Upper lobe of right lung (tissue), 1 donor: ENCODE results near the gene TOP1. TPM values are rescaled to one million over a fixed set of nuclear protein-coding genes. Genes with fewer than 3 reads are reported as not detected.
"Not testable (repeated sequence)": the region's sequence is repeated elsewhere in the genome, so short reads cannot be mapped to it uniquely, and the experiment has no call there.

Source experiments
- ATAC-seq: fragments of 200-7000 bp; cut with Tn5 transposase; one replicate; pipeline ENCODE4 v1.9.1; 2020; ENCODE audit warnings: mild to moderate bottlenecking, moderate library complexity
- DNase-seq: peaks from one replicate; pipeline ENCODE4 v3.0.0-alpha.2; 2020
- H3K27ac ChIP-seq: fragments of 200-600 bp; one replicate; pipeline ENCODE4 v1.8.0; 2022
- H3K27me3 ChIP-seq: fragments of 200-600 bp; one replicate; pipeline ENCODE4 v1.8.0; 2022; ENCODE audit warnings: mild to moderate bottlenecking
- H3K36me3 ChIP-seq: fragments of 200-600 bp; one replicate; pipeline ENCODE4 v1.8.0; 2022
- H3K4me1 ChIP-seq: fragments of 200-600 bp; one replicate; pipeline ENCODE4 v1.8.0; 2022
- H3K4me3 ChIP-seq: fragments of 200-600 bp; one replicate; pipeline ENCODE4 v1.8.0; 2022; ENCODE audit warnings: mild to moderate bottlenecking
- H3K9me3 ChIP-seq: fragments of 200-600 bp; one replicate; pipeline ENCODE4 v1.8.0; 2022
- CTCF ChIP-seq: fragments of 200-600 bp; IDR thresholded peaks from one replicate; pipeline ENCODE4 v1.8.0; 2022; ENCODE audit warnings: antibody characterized with exemption
- intact Hi-C: fragments of 100-400 bp; cut with DNase I; formaldehyde crosslinking; loops from one replicate; pipeline ENCODE4 v1.11.0; 2022
- total RNA-seq: library from RNA; stranded (reverse); fragmentation: NEBNext Ultra II Directional; extraction: Animal tissue kit (Norgen Biotek cat#: 25700); gene quantifications from one replicate; pipeline ENCODE4 v1.2.1, GENCODE V29; 2021
- donor health status: DM: no; HTN: yes; CAD: no; lungs with severe emphysema.

Gene TOP1
- total RNA-seq, 1 donor from 2014 or later: 67.6 TPM

DNA sequence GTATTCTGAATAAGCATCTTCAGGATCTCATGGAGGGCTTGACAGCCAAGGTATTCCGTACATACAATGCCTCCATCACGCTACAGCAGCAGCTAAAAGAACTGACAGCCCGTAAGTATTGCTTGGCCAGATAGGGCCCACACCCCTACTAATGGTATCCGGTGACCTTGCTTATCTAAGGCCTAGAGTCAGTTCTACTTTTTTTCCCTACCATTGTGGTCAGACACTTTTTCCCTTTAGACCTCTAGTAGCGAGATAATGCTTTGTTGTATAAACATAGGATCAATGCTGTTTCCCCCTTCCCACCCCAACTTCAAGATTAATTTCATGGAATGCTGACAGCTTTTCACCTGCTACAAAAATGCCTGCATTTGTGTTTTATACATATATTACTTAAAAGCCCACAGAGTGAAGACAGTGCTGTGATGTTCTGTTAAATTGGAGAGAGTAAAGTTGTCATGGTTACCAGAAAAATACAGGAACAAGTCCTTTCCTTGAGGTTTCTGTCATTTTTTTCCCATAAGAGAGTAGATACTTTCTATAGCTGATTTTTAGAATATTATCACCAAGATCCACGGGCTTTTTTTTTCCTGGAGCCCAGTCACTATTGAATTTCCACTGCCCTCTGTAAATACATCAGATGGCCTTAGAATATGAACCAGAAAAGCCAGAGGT lies 87.8 kb downstream of the TOP1 start:
- intact Hi-C loops: no loop called here
- ATAC-seq (no peak), DNase-seq (no peak)
- H3K27ac ChIP-seq: no peak overlapping the region
- H3K4me1 ChIP-seq: no peaks in the 10 kb centered on the region
- H3K36me3 ChIP-seq: peaks cover 94% of the 10 kb centered on the region
- H3K9me3 ChIP-seq: no peaks in the 10 kb centered on the region
- TF ChIP-seq CTCF: no peak
- H3K27me3 ChIP-seq: no peaks in the 10 kb centered on the region
- no peak overlapping the region for H3K4me3 ChIP-seq

GRCh38 chr20:41118159-41118558 lies 89.5 kb downstream of the TOP1 start:
- DNase-seq, H3K4me3 ChIP-seq, H3K27me3 ChIP-seq, H3K9me3 ChIP-seq, intact Hi-C loops, H3K4me1 ChIP-seq, ATAC-seq, H3K27ac ChIP-seq: not testable (repeated sequence)
- peaks cover 100% of the 10 kb centered on the region for H3K36me3 ChIP-seq

DNA sequence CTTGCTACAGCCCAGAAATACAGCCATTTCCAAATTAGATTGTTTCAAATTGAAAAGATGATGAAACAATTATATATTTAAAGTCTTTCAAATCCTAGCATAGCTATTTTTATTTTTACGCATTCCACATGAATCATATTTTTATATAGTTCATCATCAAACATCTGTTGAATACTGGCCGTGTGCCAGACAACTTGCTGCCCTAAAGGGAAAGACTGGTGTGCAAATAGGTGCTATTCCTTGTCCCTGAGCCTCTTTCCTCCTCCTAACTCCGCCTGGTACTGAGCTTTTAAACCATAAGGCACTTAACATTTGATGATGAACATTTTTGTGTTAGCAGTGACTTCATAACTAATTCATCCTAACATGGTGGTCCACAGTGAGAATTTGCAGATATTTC lies 90.0 kb downstream of the TOP1 start:
- peaks cover 100% of the 10 kb centered on the region for H3K36me3 ChIP-seq

DNA sequence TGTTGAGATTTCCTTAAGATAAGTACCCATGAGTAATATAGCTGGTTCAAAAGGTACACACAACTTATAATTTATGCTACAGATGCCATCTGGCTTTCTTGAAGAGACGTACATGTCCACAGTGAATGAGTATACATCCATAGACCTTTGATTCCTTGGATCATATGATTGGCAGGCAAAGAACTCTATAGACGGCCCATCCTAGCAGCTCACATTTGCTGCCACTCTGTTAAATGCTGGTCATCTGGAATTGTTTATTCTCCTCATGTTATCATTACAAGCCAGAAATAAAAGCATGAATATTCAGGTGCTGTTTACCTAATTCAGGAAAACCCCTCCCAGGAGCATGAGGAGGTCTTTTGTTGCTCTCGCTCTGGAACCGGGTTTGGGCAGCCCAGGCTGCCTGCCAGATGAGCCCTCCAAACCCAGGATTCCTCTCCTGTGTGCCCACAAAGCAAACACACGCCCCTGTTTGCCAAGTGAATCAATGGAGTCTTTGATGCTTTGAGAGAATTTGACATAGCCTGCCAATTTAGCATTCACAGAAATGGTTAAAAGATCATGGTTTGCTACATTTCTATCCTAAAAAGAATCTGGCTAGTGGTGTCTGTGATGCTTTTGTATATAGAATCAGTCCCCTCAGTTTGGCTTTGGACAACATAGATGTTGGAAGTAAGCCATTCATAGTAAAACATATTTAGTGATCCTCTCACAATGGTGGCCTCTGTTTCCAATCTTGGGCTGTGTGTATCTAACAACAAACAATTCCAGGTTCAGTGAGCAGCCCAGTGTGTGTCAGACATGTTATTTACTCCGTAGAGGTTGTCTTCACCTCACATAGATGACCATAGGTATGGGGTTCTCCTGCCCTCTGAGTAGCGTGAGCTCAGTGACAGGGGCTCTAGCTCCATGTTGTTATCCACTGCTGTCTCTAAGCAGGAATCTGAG lies 91.3 kb downstream of the TOP1 start:
- intact Hi-C loops: no loop called here
- ATAC-seq (no peak), DNase-seq (no peak)
- TF ChIP-seq CTCF: no peak
- Histone ChIP-seq H3K36me3 (peaks cover 100% of the 10 kb centered on the region), H3K4me3 (no peak overlapping the region), H3K27me3 (no peaks in the 10 kb centered on the region), H3K27ac (no peak overlapping the region), H3K4me1 (no peaks in the 10 kb centered on the region), H3K9me3 (no peaks in the 10 kb centered on the region)

More for the DNA sequence above, 90.0 kb downstream of the TOP1 start:
- H3K27ac ChIP-seq: no peak overlapping the region
- intact Hi-C loops: no loop called here
- H3K4me1 ChIP-seq: no peaks in the 10 kb centered on the region
- ATAC-seq (no peak), DNase-seq (no peak)
- H3K9me3 ChIP-seq: no peaks in the 10 kb centered on the region
- no peak for TF ChIP-seq CTCF
- H3K4me3 ChIP-seq: no peak overlapping the region
- H3K27me3 ChIP-seq: no peaks in the 10 kb centered on the region

DNA sequence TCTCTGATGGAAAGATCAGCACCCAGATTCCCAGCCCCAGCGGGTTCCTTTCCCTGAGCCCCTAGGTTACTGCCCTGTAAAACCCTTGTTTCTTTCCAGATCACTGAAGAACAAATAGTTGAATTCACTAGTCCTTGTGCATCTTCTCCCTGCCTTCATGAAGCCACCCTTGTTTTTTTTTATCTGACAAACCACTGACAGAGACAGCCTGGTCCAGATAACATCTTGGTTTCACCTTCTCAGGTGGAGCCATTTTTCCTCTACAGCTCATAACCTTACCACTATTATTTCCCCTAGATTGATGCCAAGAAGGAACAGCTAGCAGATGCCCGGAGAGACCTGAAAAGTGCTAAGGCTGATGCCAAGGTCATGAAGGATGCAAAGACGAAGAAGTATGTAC lies 92.8 kb downstream of the TOP1 start:
- Histone ChIP-seq H3K9me3 (no peaks in the 10 kb centered on the region), H3K4me1 (no peaks in the 10 kb centered on the region), H3K4me3 (no peak overlapping the region), H3K27me3 (no peaks in the 10 kb centered on the region), H3K36me3 (peaks cover 100% of the 10 kb centered on the region), H3K27ac (no peak overlapping the region)
- intact Hi-C loops: no loop called here
- no peak for TF ChIP-seq CTCF
- DNase-seq (no peak), ATAC-seq (no peak)

- intact Hi-C loops: no loop called here
- no peak overlapping the region for H3K4me3 ChIP-seq
- peaks cover 83% of the 10 kb centered on the region for H3K36me3 ChIP-seq
- no peaks in the 10 kb centered on the region for H3K9me3 ChIP-seq
- no peak for DNase-seq
- TF ChIP-seq CTCF: no peak
- no peak for ATAC-seq
- no peaks in the 10 kb centered on the region for H3K4me1 ChIP-seq
- H3K27ac ChIP-seq: no peak overlapping the region
- no peaks in the 10 kb centered on the region for H3K27me3 ChIP-seq
Measured at GRCh38 chr20:41123631-41124030, 95.0 kb downstream of the TOP1 start.
